ENCODE measurements around the gene URI1. TPM values are rescaled to one million over a fixed set of nuclear protein-coding genes. Genes with fewer than 3 reads are reported as not detected.
"Not testable (repeated sequence)": the region's sequence is repeated elsewhere in the genome, so short reads cannot be mapped to it uniquely, and the experiment has no call there.

Gene URI1
- total RNA-seq, 1 donor from 2014 or later, result 63.2 TPM

DNA sequence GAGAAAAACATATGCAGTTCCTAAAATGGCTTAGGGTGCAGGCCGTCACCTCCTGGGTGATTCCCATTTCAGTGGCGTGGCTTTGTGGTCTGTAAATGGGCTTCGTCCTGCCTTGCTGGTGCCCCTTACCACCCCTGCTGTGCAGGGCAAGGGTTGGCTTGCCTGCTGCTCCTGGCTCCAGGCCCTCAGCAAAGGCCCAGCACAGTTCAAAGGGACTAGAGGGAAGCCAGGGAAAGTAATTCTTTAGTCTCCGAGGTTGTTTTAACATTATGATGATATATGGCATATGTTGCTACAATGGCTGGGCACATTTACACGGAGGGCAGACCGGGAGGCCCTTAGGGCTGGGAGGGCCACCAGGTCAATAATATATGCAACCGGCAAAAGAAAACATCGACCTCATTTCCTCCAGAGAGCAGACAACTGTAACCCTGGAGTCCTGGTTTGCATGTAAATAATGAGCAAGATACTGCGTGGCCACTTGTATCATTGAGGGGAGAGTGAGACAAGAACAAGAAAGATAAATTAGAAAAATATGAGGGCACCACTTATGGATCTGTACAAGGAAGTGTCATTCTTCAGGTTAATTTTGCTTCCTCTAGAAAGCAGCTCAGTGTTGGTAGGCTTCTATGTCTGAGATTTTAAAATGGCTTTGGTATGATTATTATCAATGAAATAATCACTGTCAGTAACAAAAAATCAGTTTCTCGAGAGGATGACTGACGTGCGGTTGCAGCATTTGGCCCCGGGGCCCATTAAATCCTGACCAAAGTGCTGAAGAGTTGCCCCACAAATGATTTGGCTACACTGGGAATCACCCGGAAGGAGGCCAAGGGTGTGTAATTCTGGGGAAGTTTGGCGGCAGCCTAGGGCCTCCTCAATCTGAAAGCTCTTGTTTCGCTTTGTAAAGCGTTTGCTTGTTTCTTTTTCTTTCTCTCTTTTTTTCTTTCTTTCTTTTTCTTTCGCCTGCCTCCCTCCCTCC is 32.8 kb upstream of the URI1 start:
- TF ChIP-seq, protein P1, sequence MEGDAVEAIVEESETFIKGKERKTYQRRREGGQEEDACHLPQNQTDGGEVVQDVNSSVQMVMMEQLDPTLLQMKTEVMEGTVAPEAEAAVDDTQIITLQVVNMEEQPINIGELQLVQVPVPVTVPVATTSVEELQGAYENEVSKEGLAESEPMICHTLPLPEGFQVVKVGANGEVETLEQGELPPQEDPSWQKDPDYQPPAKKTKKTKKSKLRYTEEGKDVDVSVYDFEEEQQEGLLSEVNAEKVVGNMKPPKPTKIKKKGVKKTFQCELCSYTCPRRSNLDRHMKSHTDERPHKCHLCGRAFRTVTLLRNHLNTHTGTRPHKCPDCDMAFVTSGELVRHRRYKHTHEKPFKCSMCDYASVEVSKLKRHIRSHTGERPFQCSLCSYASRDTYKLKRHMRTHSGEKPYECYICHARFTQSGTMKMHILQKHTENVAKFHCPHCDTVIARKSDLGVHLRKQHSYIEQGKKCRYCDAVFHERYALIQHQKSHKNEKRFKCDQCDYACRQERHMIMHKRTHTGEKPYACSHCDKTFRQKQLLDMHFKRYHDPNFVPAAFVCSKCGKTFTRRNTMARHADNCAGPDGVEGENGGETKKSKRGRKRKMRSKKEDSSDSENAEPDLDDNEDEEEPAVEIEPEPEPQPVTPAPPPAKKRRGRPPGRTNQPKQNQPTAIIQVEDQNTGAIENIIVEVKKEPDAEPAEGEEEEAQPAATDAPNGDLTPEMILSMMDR (conservative IDR thresholded peaks at IDR 0.05), result no peak

DNA sequence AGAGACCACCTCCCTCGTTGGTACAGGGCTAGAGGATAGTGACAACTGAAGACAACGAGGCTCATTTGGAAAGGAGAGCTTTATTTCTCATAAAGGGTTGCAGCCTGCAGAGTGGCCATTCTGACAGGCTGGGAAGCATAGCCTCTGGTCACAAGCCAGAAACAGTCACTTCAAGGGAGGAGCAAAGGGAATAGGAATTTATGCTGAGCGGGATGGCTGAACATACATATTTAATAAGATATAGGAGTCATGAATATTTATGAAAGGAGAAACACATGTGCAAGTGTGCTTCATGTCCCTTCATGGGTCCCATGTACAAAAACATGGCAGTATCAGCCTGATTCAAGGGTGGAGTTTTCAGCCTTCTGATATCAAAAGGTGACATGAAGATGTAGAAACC is 27.1 kb upstream of the URI1 start:
- TF ChIP-seq, protein P1 (conservative IDR thresholded peaks at IDR 0.05), result no peak
- Mint-ChIP-seq H3K27ac (no peak overlapping the region), H3K36me3 (no peaks in the 10 kb centered on the region), H3K4me1 (ENCODE audit: unreplicated experiment) (no peaks in the 10 kb centered on the region), H3K4me3 (no peak overlapping the region), H3K9me3 (no peaks in the 10 kb centered on the region), H3K27me3 (peaks cover 17% of the 10 kb centered on the region)
- DNase-seq (ENCODE audit: extremely low spot score, unreplicated experiment), result no peak

More for the DNA sequence above, 32.8 kb upstream of the URI1 start:
- H3K4me1 Mint-ChIP-seq (ENCODE audit: unreplicated experiment), result peaks cover 7% of the 10 kb centered on the region
- no peak for DNase-seq (ENCODE audit: extremely low spot score, unreplicated experiment)
- H3K36me3 Mint-ChIP-seq, result no peaks in the 10 kb centered on the region
- peaks cover 5% of the 10 kb centered on the region for H3K27me3 Mint-ChIP-seq
- no peak overlapping the region for H3K4me3 Mint-ChIP-seq
- H3K9me3 Mint-ChIP-seq, result no peaks in the 10 kb centered on the region
- no peak overlapping the region for H3K27ac Mint-ChIP-seq

DNA sequence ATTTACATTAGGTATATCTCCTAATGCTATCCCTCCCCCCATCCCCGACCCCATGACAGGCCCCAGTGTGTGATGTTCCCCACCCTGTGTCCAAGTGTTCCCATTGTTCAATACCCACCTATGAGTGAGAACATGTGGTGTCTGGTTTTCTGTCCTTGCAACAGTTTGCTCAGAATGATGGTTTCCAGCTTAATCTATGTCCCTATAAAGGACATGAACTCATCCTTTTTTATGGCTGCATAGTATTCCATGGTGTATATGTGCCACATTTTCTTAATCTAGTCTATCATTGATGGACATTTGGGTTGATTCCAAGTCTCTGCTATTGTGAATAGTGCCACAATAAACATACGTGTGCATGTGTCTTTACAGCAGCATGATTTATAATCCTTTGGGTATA is 26.2 kb upstream of the URI1 start:
- not testable (repeated sequence) for H3K4me3 Mint-ChIP-seq; DNase-seq (ENCODE audit: extremely low spot score, unreplicated experiment)

DNA sequence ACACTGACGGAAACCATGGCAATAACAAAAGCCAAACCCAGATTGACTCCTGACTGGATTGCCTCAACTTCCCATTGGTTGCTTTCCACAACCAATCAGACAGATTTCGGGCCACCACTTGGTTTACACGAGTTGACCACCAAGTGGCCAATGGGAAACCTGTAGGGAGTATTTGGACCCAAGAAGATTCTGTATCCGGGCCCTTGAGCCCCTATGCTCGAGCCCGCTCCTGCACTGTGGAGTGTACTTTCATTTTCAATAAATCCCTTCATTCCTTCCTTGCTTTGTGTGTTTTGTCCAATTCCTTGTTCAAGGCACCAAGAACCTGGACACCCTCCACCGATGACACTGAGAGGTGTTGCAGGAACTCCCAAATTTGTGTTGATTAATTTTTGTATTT is 24.1 kb upstream of the URI1 start:
- no peaks in the 10 kb centered on the region for H3K4me1 Mint-ChIP-seq (ENCODE audit: unreplicated experiment)
- TF ChIP-seq, protein P1 (conservative IDR thresholded peaks at IDR 0.05), result no peak
- no peaks in the 10 kb centered on the region for H3K9me3 Mint-ChIP-seq
- no peak overlapping the region for H3K4me3 Mint-ChIP-seq
- H3K27me3 Mint-ChIP-seq, result peaks cover 14% of the 10 kb centered on the region
- H3K27ac Mint-ChIP-seq, result no peak overlapping the region
- no peaks in the 10 kb centered on the region for H3K36me3 Mint-ChIP-seq
- no peak for DNase-seq (ENCODE audit: extremely low spot score, unreplicated experiment)

More for the DNA sequence above, 26.2 kb upstream of the URI1 start:
- not testable (repeated sequence) for H3K4me1 Mint-ChIP-seq (ENCODE audit: unreplicated experiment); H3K27ac Mint-ChIP-seq; H3K36me3 Mint-ChIP-seq; H3K9me3 Mint-ChIP-seq
- H3K27me3 Mint-ChIP-seq, result peaks cover 17% of the 10 kb centered on the region

DNA sequence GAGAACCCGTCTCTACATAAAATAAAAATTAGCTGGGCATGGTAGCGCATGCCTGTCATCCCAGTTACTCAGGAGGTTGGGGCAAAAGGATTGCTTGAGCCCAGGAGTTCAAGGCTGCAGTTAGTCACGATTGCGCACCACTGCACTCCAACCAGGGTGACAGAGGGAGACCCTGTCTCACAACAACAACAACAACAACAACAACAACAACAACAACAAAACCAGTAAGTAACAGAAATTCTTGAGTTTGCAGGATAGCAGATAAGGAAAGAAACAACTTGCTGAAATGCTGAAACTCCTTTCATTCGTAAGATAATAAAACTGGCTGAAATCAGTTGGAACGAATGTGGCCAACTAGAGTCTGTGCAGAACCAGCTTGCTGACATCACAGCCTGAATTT is 23.1 kb upstream of the URI1 start:
- TF ChIP-seq, protein P1 (conservative IDR thresholded peaks at IDR 0.05), result no peak
- Mint-ChIP-seq H3K27me3 (peaks cover 19% of the 10 kb centered on the region), H3K4me3 (no peak overlapping the region), H3K9me3 (no peaks in the 10 kb centered on the region), H3K4me1 (ENCODE audit: unreplicated experiment) (no peaks in the 10 kb centered on the region), H3K27ac (no peak overlapping the region), H3K36me3 (no peaks in the 10 kb centered on the region)
- no peak for DNase-seq (ENCODE audit: extremely low spot score, unreplicated experiment)

DNA sequence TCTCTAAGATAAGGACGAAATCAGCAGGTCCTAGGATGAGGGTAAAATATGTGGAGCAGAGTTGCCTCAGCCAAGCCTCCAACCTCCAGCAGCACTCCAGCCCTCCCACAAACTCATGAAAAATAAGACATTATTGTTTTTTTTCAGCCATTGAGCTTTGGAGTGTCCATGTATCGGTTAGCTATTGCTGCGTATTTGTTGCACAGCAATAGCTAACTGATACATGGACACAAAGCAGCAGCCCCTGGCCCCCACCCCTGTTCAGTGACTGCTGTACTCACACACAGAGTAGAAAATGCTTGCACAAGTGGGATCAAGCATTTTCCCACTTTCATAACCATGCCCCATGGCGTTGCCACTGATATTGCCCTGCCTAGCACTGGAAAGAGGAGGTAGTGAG is 19.1 kb upstream of the URI1 start:
- TF ChIP-seq, protein P1 (conservative IDR thresholded peaks at IDR 0.05), result no peak
- H3K4me3 Mint-ChIP-seq, result no peak overlapping the region
- no peak overlapping the region for H3K27ac Mint-ChIP-seq
- H3K4me1 Mint-ChIP-seq (ENCODE audit: unreplicated experiment), result peaks cover 6% of the 10 kb centered on the region
- H3K27me3 Mint-ChIP-seq, result peaks cover 24% of the 10 kb centered on the region
- no peaks in the 10 kb centered on the region for H3K36me3 Mint-ChIP-seq
- DNase-seq (ENCODE audit: extremely low spot score, unreplicated experiment), result no peak
- H3K9me3 Mint-ChIP-seq, result no peaks in the 10 kb centered on the region

All from type B pancreatic cell (in vitro differentiated cells).